ENCODE data around the gene SLC35F2. TPM values are rescaled to one million over a fixed set of nuclear protein-coding genes. Genes with fewer than 3 reads are reported as not detected.

SLC35F2 gene
- total RNA-seq, 1 donor from 2014 or later: 9.3 TPM

DNA sequence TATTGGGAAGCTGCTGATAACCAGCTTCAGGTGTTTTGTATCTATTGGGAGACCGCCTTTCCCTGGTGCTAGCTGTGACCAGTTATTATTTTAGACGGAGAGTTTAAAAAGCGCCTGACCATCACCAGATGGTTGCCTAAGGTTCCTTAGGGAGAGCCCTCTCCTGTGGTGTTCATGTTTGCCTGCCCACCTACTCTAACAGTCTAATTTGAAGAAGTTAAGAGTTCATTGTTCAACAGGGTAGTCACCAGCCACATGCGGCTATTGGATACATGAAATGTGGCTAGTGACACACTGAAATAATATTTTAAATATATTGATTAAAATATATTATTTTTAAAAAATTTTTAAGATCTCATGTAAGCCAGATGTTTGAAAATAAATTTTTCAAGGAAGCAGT, 75.5 kb downstream of the SLC35F2 start:
- H3K36me3 Mint-ChIP-seq (ENCODE audit: low read depth, unreplicated experiment): no peaks in the 10 kb centered on the region
- no peaks in the 10 kb centered on the region for H3K27me3 Mint-ChIP-seq (ENCODE audit: unreplicated experiment)
- H3K9me3 Mint-ChIP-seq (ENCODE audit: unreplicated experiment): no peaks in the 10 kb centered on the region
- TF ChIP-seq, protein P1, sequence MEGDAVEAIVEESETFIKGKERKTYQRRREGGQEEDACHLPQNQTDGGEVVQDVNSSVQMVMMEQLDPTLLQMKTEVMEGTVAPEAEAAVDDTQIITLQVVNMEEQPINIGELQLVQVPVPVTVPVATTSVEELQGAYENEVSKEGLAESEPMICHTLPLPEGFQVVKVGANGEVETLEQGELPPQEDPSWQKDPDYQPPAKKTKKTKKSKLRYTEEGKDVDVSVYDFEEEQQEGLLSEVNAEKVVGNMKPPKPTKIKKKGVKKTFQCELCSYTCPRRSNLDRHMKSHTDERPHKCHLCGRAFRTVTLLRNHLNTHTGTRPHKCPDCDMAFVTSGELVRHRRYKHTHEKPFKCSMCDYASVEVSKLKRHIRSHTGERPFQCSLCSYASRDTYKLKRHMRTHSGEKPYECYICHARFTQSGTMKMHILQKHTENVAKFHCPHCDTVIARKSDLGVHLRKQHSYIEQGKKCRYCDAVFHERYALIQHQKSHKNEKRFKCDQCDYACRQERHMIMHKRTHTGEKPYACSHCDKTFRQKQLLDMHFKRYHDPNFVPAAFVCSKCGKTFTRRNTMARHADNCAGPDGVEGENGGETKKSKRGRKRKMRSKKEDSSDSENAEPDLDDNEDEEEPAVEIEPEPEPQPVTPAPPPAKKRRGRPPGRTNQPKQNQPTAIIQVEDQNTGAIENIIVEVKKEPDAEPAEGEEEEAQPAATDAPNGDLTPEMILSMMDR (IDR thresholded peaks at IDR 0.05; ENCODE audit: unreplicated experiment): no peak
- no peaks in the 10 kb centered on the region for H3K4me1 Mint-ChIP-seq (ENCODE audit: unreplicated experiment)
- no peak for DNase-seq (ENCODE audit: low spot score)
- H3K27ac Mint-ChIP-seq (ENCODE audit: unreplicated experiment): no peak overlapping the region
- H3K4me3 Mint-ChIP-seq (ENCODE audit: unreplicated experiment): no peak overlapping the region

DNA sequence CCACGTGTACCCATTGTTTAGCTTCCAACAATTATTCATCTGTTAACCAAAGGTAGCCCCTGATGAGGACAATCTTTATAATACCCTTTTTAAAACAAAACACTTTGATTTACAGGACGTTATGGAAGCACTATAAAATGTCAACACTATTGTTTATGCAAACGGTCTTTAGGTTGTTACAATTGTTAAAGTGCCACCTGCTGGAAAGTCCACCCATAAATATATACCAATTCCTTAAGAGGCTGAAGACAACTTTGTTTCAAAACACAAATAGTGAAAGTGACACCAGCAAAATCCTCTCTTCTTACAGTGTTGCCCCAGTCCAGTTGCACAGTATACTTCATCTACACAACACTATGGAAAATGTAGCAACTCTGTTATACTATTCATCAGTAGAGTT, 77.8 kb downstream of the SLC35F2 start:
- TF ChIP-seq, protein P1 (IDR thresholded peaks at IDR 0.05; ENCODE audit: unreplicated experiment): no peak
- no peak for DNase-seq (ENCODE audit: low spot score)
- no peaks in the 10 kb centered on the region for H3K4me1 Mint-ChIP-seq (ENCODE audit: unreplicated experiment)
- no peaks in the 10 kb centered on the region for H3K9me3 Mint-ChIP-seq (ENCODE audit: unreplicated experiment)
- H3K36me3 Mint-ChIP-seq (ENCODE audit: low read depth, unreplicated experiment): no peaks in the 10 kb centered on the region
- no peak overlapping the region for H3K4me3 Mint-ChIP-seq (ENCODE audit: unreplicated experiment)
- H3K27ac Mint-ChIP-seq (ENCODE audit: unreplicated experiment): no peak overlapping the region
- no peaks in the 10 kb centered on the region for H3K27me3 Mint-ChIP-seq (ENCODE audit: unreplicated experiment)

DNA sequence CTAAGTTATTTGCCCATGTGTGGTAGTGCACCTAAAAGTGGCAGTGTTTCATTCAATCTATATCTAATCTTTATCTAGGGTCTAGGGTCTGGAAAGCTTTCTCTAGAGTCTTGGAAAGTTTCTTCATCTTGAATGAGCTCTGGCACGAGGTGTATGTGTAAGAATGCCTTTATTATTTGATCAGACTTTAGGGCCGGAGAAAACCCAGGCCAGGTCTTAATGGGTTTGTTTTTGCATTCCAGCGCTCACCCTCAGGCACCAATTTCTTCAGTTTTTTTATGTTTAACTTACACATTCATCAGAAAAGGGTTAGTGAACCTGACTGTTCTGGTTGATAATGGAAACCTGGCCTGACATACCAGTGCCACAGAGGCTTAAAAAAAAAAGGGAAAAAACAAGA, 78.5 kb downstream of the SLC35F2 start:
- H3K4me1 Mint-ChIP-seq (ENCODE audit: unreplicated experiment): no peaks in the 10 kb centered on the region
- H3K4me3 Mint-ChIP-seq (ENCODE audit: unreplicated experiment): no peak overlapping the region
- H3K27ac Mint-ChIP-seq (ENCODE audit: unreplicated experiment): no peak overlapping the region
- H3K9me3 Mint-ChIP-seq (ENCODE audit: unreplicated experiment): no peaks in the 10 kb centered on the region
- H3K27me3 Mint-ChIP-seq (ENCODE audit: unreplicated experiment): no peaks in the 10 kb centered on the region
- H3K36me3 Mint-ChIP-seq (ENCODE audit: low read depth, unreplicated experiment): no peaks in the 10 kb centered on the region
- DNase-seq (ENCODE audit: low spot score): no peak
- TF ChIP-seq, protein P1 (IDR thresholded peaks at IDR 0.05; ENCODE audit: unreplicated experiment): no peak

DNA sequence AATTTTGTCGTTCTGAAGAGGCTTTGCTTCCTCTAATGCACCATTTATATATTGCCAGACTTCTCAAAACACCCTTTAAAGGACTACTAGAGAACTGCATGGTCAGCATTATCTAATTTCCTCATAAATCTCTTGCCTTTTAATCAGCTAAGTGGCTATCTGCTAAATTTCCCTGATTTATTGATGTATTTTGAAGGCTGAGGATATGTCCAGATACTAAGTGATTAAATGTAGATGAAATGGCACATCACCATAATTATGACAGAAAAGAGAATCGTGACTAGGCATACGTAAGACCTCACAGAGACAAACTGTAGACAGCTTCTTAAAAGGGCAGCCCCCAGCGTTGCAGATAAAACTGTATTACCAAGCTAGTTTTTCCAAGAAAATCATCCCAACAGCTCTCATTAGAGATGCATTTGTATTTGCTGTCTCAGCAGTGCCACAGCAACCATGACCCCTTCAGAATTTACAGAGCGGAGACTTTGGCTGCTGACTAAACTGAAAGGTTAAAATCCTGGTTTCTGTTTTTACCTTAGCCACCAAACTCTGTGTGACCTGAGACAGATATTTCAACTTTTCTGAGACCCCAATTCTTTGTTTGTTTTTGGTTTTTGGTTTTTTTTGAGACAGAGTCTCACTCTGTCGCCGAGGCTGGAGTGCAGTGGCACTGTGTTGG, 79.6 kb downstream of the SLC35F2 start:
- Mint-ChIP-seq H3K4me3 (ENCODE audit: unreplicated experiment) (no peak overlapping the region), H3K27me3 (ENCODE audit: unreplicated experiment) (no peaks in the 10 kb centered on the region)

DNA sequence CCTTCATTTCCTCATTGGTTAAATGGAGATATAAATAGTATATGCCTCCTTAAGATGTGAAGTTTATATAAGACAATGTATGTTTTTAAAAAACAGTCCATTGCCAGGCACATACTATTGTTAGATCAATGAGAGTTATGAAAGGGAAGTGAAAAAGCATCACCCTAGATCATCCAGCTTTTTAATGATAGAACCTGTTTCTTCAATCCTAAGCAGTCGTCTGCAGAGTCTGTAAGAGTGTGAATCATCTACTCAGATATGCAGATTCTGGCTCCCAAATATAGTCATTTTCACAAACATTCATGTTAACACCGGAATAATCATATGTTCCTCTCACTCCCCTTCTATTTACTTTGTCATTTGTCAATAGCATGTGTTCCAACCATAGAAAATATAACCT, 81.5 kb downstream of the SLC35F2 start:
- H3K27ac Mint-ChIP-seq (ENCODE audit: unreplicated experiment): no peak overlapping the region
- H3K36me3 Mint-ChIP-seq (ENCODE audit: low read depth, unreplicated experiment): no peaks in the 10 kb centered on the region
- TF ChIP-seq, protein P1 (IDR thresholded peaks at IDR 0.05; ENCODE audit: unreplicated experiment): no peak
- H3K4me1 Mint-ChIP-seq (ENCODE audit: unreplicated experiment): no peaks in the 10 kb centered on the region
- no peaks in the 10 kb centered on the region for H3K27me3 Mint-ChIP-seq (ENCODE audit: unreplicated experiment)
- no peak overlapping the region for H3K4me3 Mint-ChIP-seq (ENCODE audit: unreplicated experiment)
- no peaks in the 10 kb centered on the region for H3K9me3 Mint-ChIP-seq (ENCODE audit: unreplicated experiment)
- no peak for DNase-seq (ENCODE audit: low spot score)

More for the DNA sequence above, 79.6 kb downstream of the SLC35F2 start:
- Mint-ChIP-seq H3K9me3 (ENCODE audit: unreplicated experiment) (no peaks in the 10 kb centered on the region), H3K36me3 (ENCODE audit: low read depth, unreplicated experiment) (no peaks in the 10 kb centered on the region), H3K4me1 (ENCODE audit: unreplicated experiment) (no peaks in the 10 kb centered on the region), H3K27ac (ENCODE audit: unreplicated experiment) (no peak overlapping the region)
- no peak for DNase-seq (ENCODE audit: low spot score)
- TF ChIP-seq, protein P1 (IDR thresholded peaks at IDR 0.05; ENCODE audit: unreplicated experiment): no peak

All from endothelial cell (in vitro differentiated cells).